A204.1 (cell line): ENCODE data around the gene DAPK2.

Source experiments
- FAIRE-seq: peaks from 2 replicates; lab custom pipeline; 2012; peaks lifted over from hg19 to GRCh38; lab: Jason Lieb, UNC

Gene DAPK2

DNA sequence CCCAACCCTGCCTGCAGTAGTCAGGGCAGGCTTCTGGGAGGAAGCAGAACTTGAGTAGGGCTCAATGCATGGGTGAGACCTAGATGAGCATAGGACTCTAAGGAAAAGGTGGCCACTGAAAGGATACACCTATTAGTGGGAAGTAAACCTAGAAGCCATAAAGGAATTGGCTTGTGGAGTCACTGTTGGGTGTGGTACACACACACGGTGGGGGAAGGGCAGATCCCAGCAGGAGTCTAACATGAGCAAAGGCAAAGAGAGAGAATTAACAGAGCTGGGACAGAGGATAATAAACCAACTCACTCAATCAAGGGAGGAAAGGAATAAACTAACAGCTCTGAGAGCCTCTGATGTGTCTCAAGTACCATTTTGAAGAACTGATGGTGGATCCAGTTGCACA is 23.1 kb downstream of the DAPK2 start:
- no peak for FAIRE-seq

DNA sequence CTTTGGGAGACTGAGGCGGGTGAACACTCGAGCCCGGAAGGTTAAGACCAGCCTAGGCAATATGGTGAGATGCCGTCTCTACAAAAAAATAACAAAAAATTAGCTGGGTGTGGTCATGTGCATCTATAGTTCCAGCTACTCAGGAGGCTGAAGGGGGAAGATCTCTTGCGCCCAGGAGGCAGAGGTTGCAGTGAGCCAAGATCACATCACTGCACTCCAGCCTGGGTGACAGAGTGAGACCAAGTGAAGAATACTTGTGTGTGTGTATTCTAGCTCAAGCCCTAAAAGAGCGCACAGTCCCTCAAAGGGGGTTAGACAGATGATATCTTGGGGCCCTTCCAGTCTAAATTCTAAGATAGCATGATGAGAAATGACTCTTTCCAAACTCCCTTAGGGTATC is 23.7 kb downstream of the DAPK2 start:
- no peak for FAIRE-seq

DNA sequence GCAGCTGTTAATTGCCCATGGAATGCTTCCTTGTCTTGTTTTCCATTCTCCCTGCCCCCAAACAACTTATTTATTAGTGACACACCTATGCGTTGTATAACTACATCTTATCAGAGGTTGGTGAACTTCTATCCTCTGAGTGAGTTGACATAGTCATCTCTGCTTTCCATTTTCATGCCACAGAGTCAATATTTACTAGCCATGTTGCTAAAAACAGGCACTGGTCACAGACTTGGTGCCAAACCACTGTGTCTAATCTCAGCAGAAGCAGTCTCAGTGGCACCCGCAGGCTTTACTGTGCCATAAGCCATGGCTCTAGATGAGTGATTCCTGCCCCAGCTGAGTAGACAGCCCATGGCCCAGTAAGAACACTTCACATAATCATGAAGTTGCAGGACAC is 26.5 kb downstream of the DAPK2 start:
- no peak for FAIRE-seq

DNA sequence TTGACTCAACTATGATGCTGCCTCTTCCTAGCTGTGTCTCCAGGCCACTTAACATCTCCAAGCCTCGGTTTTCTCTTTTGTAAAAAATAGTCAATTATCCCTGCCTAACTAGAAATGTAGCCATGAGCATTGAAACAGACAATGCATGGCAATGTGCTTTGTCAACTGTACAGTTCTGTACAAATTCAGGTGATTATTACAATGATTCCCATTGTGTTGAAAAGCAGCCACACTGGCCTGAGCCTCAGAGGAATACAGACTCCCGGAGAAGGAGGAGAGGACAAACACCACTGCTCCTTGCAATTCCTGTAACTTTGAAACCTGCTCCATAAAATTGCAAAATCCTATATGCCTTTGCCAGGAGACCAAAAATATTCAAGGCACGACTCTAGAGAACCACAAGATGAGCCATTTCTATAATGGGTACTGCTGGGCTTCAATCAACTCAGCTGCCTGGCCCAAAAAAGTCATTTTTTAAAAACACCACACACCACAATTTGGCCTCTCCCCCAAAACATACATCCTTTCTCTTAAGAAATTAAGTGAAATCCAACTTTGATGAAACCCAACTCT is 28.6 kb downstream of the DAPK2 start:
- no peak for FAIRE-seq

DNA sequence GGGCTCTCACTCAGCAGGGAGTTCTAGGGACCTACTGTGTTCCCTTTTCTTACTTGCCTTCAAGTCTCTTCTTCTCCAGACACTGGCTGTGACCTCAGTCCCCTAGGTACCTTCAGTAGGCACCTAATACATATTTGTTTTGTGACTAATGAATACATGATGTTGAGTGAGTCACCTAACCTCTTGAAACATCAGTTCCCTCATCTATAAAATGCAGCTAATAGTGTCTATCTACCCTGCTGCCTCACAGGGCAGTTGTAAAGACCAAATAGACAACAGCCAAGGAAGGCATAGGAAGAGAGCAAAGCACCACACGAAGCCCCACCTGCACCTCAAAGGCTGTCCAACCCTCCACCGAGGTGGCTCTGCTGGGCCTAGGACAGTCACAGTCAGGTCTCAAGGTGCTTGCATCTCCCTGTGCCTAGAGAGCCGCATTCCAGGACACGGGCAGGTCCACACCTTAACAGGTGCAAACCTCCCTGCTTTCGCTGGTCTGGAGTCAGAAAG is 29.1 kb downstream of the DAPK2 start:
- FAIRE-seq: no peak

DNA sequence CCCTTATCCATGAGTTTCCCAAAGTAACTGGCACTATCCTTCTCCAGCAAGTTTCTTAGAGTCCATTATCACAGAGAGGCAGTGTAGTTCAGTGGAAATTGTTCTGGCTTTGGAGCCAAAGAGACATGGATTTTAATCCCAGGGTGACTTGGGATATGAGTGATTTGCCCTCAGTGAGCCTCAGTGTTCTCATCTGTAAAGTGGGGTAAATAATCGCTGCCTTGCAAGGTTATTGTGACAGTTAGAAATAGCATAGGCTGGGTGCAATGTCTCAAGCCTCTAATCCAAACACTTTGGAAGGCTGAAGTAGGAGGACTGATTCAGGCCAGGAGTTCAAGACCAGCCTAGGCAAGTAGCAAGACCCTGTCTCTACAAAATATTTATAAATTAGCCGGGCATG is 30.0 kb downstream of the DAPK2 start:
- FAIRE-seq: no peak

DNA sequence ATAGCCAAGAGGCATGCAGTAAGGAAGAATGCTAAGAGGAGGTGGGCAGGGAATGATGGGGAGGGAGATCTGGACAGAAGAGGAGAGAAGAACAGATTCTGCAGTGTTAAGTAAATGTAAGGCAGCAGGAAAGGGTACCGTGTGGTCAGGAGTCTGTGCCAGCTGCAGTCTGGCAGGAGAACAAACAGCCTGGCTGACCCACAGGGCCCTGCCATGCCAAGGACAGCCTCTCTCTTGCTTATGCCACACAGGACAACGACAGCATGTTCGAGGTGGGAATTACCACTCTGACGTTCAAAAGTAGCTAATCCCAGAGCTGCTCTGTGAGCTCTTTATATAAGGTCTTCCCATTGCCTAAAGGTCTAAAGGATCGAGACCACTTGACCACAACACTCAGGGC is 31.3 kb downstream of the DAPK2 start:
- no peak for FAIRE-seq

DNA sequence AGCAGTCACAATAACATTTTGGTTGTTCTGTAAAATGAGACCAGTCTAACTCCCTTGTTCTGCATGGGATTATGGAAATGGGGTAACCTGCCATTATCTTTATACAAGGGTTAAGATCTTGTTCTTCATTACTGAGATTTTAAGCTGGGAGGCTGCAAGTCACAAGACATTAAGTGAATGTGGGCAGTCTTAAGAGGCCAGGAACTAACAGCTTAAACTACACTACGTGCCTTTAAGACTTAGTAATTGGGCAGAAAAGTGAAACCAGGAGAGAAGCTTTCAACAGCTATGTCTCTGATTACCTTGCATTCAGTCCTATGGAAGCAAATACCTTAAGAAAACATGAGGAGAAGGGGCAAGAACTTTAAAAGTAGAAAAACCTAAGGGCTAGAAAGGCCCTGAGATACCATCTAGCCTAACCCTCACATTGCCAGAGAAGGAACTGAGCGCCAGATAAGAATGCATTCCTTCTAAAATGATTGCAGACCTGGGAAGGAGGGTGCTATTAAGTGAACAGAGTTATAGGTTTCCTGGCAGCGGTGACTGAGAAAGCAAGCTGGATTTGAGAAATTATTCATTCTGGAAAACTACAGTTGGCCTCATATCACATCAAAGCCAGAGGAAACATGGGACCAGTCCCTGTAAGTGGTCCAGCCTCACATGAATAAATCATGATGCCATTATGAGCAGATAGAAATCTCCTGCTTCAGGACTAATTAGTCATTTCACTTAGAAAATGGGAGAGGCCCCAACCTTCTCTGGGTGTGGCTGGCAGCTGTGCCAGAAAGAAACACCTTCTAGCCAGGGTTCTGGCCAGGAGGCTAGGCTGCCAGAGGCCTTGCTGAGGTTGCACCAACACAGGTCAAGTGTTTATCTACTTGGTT is 32.9 kb downstream of the DAPK2 start:
- no peak for FAIRE-seq

DNA sequence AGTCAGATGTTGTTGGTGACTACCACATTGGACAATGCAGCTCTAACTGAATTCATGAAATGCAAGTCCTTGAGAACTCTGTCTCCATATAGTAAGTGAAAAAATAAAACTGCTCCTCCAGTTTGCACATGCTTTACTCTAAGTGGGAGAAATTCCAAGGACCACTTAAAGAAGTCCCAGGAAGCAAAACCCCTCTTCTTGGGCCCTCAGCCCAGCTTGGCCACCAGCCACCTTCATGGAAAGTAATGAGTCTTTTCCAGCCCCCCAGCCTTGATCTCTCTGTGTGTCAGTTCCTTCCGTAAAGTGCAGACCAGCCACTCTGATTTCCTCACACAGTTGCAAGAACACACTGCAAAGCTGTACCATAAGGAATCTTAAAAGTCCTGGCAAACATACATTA is 34.5 kb downstream of the DAPK2 start:
- FAIRE-seq: no peak

DNA sequence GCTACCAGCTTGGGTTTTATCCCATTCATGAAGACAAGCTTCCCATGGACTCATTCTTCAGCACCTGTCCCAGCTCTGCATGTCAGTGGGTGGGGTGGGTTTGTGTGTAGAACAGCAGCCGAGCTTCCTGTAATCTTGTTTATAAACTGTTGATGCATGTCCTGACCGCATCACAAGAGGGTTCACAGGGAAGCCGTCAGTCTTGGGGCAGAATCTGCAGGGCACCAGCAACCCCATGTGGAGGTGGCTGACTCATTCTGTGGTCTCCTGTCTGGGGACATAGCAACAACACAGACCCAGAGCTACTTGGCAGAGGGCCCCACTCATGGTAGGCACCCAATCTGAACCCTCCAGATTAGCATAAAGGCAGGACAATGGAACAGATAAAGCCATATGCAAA is 35.6 kb downstream of the DAPK2 start:
- FAIRE-seq: no peak

DNA sequence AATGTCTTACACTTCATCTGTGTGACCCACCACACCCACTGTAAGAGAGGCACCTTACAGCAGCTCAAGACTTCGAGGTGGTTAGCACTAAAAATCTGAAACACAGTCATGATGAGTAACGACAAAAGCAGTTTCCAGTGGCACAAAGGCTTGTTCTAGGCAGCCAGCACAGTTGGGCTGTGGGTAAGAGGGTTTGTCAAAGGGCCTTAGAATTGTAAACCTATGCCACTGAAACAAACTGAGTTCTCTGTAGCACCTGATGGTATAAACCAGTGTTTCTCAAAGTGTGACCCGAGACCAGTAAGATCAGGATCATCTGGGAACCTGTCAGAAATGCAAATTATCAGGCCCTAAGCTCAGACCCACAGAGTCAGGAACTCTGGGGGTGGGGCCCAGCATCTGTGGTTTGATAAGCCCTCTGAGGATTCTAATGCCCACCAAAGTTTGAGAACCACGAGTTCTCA is 36.5 kb downstream of the DAPK2 start:
- no peak for FAIRE-seq

DNA sequence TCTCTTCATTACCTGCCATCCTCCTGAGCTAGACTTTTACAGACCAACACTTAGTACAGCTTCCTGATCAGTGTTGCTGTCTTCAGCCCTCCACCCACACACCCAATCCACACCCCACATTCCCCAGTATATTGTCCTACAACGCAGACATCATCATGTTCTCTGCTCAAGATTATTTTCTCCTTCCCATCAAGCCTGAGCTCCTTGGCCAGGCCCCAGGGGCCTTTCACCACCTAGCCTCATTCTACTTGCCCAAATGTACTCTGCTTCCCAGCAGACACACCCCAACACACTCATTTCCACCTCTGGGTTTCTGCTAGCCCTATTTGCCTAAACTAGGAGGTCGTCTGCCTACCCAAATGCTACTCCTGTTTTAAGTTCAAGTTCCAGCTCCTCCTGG is 37.0 kb downstream of the DAPK2 start:
- no peak for FAIRE-seq

DNA sequence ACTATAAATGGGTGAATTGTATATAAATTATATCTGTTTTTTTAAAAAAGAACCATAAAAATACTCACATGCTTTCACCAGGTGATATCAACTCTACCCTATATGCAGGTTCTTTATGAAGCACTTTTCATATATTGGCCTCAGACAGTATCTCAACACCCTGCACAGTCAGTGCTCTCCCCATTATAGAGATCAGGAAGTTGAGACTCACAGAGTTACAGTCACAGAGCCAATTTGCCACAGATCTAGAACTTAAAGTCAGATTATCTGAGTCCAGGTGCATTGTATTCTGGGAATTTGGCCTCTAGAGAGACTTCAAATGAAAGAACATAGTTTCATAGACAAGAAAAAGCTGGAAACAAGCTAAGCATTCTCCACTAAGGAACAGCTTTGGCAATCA is 38.1 kb downstream of the DAPK2 start:
- no peak for FAIRE-seq

DNA sequence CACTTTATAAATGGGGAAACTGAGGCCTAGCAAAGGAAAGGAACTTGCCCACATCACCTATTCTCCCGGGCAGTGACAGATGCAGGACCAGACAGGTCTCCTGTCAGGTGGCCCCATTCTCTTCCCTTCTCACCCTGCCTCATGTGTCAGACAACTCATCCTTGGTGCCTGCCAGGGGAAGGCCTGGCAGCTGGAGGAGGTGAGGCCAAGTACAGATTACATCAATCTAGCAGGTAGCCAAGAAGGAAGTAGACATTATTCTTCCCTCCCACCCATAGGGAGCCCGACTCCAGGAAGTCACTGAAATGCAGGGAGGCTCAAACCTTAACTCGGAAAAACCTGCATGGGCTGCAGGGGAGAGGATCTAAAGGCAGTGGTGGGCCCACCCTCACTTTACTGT is 39.6 kb downstream of the DAPK2 start:
- no peak for FAIRE-seq

DNA sequence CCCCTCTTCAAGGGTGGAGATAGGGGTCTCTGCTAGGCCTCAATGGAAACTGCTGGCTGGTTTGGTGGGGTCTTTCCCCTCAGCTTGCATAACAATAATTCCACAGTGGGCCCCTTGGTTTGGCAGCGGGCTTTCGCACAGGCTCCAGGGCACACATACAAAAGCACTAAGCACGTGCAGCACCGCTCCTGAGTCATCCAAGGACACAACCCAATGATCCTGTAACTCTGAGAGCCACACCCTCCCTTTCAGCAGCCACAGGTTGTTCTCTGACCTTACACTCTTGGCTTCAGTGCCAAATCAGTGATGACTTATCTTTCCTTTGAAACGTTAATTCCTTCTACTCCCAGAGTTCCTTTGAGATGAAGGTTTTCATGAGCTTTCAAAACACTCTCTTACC is 41.7 kb downstream of the DAPK2 start:
- FAIRE-seq: no peak

DNA sequence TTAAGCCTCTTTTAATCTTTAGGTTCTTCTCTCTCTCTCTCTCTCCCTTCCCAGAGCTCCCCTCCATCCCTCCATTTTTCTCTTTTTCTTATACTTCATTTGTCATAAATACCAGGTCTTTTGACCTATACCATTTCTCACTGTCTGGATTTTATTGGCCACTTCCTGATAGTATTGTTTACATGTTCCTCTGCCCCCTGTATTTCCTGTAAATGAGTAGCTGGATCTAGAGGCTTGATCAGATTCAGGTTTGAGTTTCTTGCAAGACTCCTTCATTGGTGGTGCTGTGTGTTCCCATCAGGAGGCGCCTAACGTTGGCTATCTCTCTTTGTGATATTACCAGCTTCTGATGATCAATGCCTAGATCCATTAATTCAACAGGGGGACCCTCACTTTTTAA is 42.2 kb downstream of the DAPK2 start:
- FAIRE-seq: no peak

DNA sequence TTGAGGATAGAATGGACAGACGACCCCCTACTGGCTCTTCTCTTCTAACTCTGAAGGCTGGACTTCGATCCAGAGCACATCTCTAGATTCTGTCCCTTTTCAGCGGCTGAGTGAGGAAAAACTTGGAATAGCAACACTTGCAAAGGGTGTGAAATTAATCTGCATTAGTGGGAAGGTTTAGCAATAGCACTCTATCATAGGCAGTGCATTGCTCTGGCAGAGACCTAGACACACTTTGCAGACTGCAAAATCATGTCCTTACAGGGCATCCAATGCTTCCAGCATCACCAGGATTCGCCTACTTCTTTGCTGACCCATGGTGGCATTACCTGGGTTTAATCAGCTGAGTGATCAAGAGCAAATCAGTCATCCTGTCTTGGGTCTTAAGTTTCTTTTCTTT is 43.1 kb downstream of the DAPK2 start:
- FAIRE-seq: no peak

DNA sequence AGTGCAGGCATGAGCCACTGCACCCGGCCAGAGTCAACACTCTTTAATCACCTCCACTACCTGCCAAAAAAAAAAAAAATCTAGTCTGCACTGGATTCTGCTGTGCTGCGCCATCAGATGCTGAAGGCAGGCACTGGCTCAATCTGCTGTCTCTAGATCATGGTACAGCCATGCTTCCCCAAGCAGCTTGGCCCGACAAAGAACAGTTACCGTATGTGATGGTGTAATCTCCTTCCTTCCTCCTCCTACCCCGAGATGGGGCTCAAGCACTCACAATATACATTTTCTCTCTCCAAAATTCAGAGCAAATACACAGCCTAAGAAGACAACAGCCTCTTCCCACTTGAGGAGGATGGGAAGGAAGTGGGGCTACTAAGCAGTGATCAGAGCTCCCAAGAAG is 45.1 kb downstream of the DAPK2 start:
- no peak for FAIRE-seq

DNA sequence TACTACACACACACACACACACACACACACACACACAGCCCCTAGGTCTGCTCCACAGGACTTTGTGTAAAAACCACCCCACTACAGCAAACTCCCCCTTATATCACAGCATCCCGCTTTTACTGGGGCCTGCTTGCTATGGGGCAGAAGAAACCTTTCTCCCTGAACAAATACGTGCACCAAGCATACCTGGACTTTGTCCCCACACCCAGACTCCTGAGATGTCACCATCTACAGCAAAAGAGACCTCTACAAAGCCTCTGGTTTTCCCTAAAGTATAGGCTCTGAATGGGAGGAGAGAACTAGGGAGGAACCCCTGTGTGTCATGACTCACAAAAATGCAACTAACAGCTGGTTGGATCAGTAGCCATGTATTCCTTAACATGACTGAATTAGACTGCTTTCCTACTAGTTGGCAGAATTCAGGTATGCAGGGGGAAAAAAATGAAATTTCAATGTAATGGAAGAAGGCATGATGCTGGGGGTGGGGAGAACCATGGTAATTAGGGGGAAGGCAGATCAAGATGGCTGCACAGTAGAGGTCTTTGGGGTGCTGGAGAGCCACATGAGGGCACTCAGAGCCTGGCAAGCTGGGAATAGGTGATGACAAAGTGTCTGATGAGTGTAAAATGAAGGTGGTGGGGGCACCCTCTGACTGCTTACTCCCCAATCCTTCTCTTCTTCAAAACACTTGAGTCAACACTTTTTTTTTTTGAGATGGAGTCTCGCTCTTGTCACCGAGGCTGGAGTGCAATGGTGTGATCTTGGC is 45.9 kb downstream of the DAPK2 start:
- no peak for FAIRE-seq

DNA sequence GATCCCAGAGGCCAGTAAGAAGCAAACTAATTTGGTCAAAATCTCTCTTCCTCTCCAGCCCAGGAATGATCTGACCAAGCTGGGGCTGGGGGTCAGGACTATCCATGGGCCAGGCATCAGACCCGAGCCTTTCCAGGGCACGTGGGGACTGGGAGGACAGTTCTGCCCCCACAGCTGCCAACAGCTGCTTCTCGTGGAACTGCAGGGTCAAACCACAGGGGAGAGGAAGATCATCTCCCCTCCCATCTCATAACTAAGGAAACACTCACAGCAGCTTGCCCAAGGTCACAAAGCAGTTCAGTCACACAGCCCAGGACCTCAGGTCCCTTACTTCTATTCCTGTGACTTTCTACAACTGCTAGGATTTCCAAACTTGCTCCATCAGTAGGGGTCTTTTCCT is 47.1 kb downstream of the DAPK2 start:
- no peak for FAIRE-seq

DNA sequence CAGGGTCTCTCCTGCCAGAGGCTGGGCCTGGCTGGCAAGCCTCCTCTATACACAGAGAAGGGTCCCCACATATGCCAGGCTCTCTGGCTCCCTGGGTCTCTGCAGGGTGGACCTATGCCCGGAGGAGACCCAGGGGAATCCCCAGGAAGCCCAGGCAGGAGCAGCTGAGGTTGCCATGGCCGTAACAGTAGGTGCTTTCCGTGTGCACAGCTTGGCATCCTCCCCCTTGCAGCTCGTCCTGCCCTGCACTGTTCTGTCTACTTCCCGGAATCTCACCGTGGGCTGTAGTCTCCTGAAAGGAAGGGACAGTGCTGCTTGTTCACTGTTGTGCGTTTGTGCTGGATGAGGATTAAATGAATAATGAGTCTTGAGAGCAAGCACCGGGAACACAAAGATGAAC is 47.8 kb downstream of the DAPK2 start:
- no peak for FAIRE-seq

DNA sequence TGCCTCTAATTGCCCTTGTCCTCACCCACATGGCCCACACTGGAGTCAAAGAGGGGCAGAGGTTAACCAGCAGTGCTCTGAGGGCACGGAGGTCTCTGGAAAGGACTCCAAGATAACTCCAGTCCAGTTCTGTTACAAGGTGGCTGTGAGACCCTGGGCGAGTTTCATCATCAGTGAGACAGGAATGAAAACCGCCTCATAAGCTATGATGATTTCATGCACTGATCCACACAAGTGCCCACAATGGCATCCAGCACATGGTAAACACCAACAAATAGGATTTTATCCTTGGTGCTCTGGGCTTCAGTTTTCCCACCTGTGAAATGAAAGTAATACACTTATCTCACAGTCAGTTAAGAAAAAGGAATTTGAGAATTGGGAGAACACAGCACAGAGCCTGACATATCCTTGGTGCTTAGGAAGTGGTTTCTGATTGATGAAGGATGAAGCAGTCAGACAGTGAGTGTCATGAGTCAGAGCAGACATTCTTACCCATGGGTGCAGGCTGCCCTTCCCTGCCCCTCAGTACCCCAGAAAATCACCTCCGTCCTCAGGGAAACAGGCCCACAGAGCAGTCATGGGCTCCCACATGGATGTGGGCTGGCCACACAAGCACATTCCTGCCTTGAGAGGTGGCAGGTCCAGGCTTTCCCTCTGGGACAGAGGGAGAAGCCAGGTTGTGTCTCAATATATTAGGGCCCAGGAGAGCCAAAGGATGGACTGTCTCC is 48.4 kb downstream of the DAPK2 start:
- no peak for FAIRE-seq
